Neural cell (in vitro differentiated cells): ENCODE data around the gene PAFAH2. TPM values are rescaled to one million over a fixed set of nuclear protein-coding genes. Genes with fewer than 3 reads are reported as not detected.

Source experiments
- H2AFZ ChIP-seq: fragments of 200-600, 300-800 bp; sonication (generic), shearing (Covaris generic); 2 replicates; pipeline ENCODE4 v1.6.0; 2014; ENCODE audit warnings: low read depth, mild to moderate bottlenecking, antibody characterized with exemption, low read length, moderate library complexity
- H3F3A ChIP-seq: fragments of 200-600 bp; shearing (Covaris generic); 2 replicates; pipeline ENCODE4 v1.6.1; 2016; ENCODE audit warnings: mild to moderate bottlenecking, moderate library complexity, mixed read lengths, antibody characterized with exemption, low read length; ENCODE audit not compliant: insufficient read depth, poor library complexity, severe bottlenecking
- H3K27ac ChIP-seq: fragments of 200-600, 300-800 bp; sonication (generic), shearing (Covaris generic); 2 replicates; pipeline ENCODE4 v1.5.1; 2014; ENCODE audit warnings: mild to moderate bottlenecking, low read length, moderate library complexity
- H3K27me3 ChIP-seq: fragments of 300-800, 200-600 bp; sonication (generic), shearing (Covaris generic); 2 replicates; pipeline ENCODE4 v1.6.0; 2014; ENCODE audit warnings: mild to moderate bottlenecking, low read depth, low read length, moderate library complexity; ENCODE audit not compliant: insufficient read depth
- H3K36me3 ChIP-seq: fragments of 300-800, 200-600 bp; sonication (generic), shearing (Covaris generic); 2 replicates; pipeline ENCODE4 v1.5.1; 2014; ENCODE audit warnings: mild to moderate bottlenecking, antibody characterized with exemption, low read length, moderate library complexity; ENCODE audit not compliant: insufficient read depth
- H3K4me2 ChIP-seq: fragments of 300-800, 200-600 bp; sonication (generic), shearing (Covaris generic); 2 replicates; pipeline ENCODE4 v1.6.0; 2014; ENCODE audit warnings: mild to moderate bottlenecking, low read length
- H3K4me3 ChIP-seq: fragments of 300-800, 200-600 bp; sonication (generic), shearing (Covaris generic); 2 replicates; pipeline ENCODE4 v1.5.1; 2014; ENCODE audit warnings: mild to moderate bottlenecking, low read length, moderate library complexity
- H3K79me2 ChIP-seq: fragments of 200-600 bp; shearing (Covaris generic); replicated peaks from 2 replicates; pipeline ENCODE4 v1.6.0; 2014; ENCODE audit warnings: mild to moderate bottlenecking, low read length, moderate library complexity; ENCODE audit not compliant: insufficient read depth
- H3K9ac ChIP-seq: fragments of 300-800, 200-600 bp; sonication (generic), shearing (Covaris generic); 2 replicates; pipeline ENCODE4 v1.6.1; 2016; ENCODE audit warnings: mild to moderate bottlenecking, low read length, mixed read lengths
- H3K9me2 ChIP-seq: fragments of 200-600 bp; shearing (Covaris generic); 2 replicates; pipeline ENCODE4 v1.6.1; 2016; ENCODE audit warnings: mild to moderate bottlenecking, low read length, mixed read lengths; ENCODE audit not compliant: insufficient read depth
- H3K9me3 ChIP-seq: fragments of 200-600, 300-800 bp; sonication (generic), shearing (Covaris generic); 2 replicates; pipeline ENCODE4 v1.6.1; 2016; ENCODE audit warnings: mild to moderate bottlenecking, mixed run types, low read length, moderate library complexity, mixed read lengths
- H4K20me1 ChIP-seq: fragments of 200-600 bp; shearing (Covaris generic); 2 replicates; pipeline ENCODE4 v1.6.1; 2016; ENCODE audit warnings: mild to moderate bottlenecking, mixed run types; ENCODE audit not compliant: insufficient read depth
- CTCF ChIP-seq: fragments of 450-650 bp; IDR thresholded peaks from 2 replicates; pipeline ENCODE4 v1.5.1; 2014; ENCODE audit warnings: antibody characterized with exemption, mild to moderate bottlenecking, moderate library complexity; ENCODE audit not compliant: poor library complexity, severe bottlenecking
- EP300 ChIP-seq: fragments of 450-650 bp; conservative IDR thresholded peaks from 2 replicates; pipeline ENCODE4 v1.6.1; 2014; ENCODE audit warnings: antibody characterized with exemption, mild to moderate bottlenecking, moderate library complexity; ENCODE audit not compliant: poor library complexity, severe bottlenecking
- EZH2 ChIP-seq: fragments of 200-600, 300-800 bp; shearing (Covaris generic), sonication (generic); IDR thresholded peaks from 2 replicates; pipeline ENCODE4 v1.6.1; 2014; ENCODE audit warnings: antibody characterized with exemption, low read length, borderline replicate concordance, mild to moderate bottlenecking; ENCODE audit not compliant: insufficient read depth, poor library complexity, severe bottlenecking
- MXI1 ChIP-seq: fragments of 450-650 bp; conservative IDR thresholded peaks from 2 replicates; pipeline ENCODE4 v1.6.1; 2014; ENCODE audit warnings: antibody characterized with exemption, mild to moderate bottlenecking; ENCODE audit not compliant: poor library complexity, severe bottlenecking
- POLR2AphosphoS5 ChIP-seq: IDR thresholded peaks from 2 replicates; pipeline ENCODE4 v1.6.1; 2012
- RAD21 ChIP-seq: fragments of 450-650 bp; conservative IDR thresholded peaks from 2 replicates; pipeline ENCODE4 v1.6.1; 2014; ENCODE audit warnings: antibody characterized with exemption, mild to moderate bottlenecking, moderate library complexity
- REST ChIP-seq: IDR thresholded peaks from 2 replicates; pipeline ENCODE4 v1.6.1; 2012; ENCODE audit warnings: borderline replicate concordance
- SMC3 ChIP-seq: fragments of 450-650 bp; conservative IDR thresholded peaks from 2 replicates; pipeline ENCODE4 v1.6.1; 2014; ENCODE audit warnings: antibody characterized with exemption, mild to moderate bottlenecking, moderate library complexity; ENCODE audit not compliant: poor library complexity
- TAF1 ChIP-seq: IDR thresholded peaks from 2 replicates; pipeline ENCODE4 v1.6.1; 2012; ENCODE audit warnings: low read depth
- polyA plus RNA-seq: library from polyadenylated mRNA; depleted of rRNA; stranded (reverse); fragments of >200 nt; gene quantifications from 2 replicates; pipeline ENCODE4 v1.2.3, GENCODE V29; 2014

Gene PAFAH2
- polyA plus RNA-seq, 1 donor from 2014 or later, result 7.9 TPM

- H3K27ac ChIP-seq, result no peak overlapping the region
Measured at GRCh38 chr1:25916460-25916859, 81.4 kb downstream of the PAFAH2 start.

More at GRCh38 chr1:25916460-25916859, 81.4 kb downstream of the PAFAH2 start:
- Histone ChIP-seq H3K36me3 (no peaks in the 10 kb centered on the region), H3K9me3 (no peaks in the 10 kb centered on the region), H3K4me2 (no peak overlapping the region), H4K20me1 (no peaks in the 10 kb centered on the region), H3F3A (no peaks in the 10 kb centered on the region), H3K9me2 (no peaks in the 10 kb centered on the region), H3K27me3 (no peaks in the 10 kb centered on the region), H3K9ac (no peak overlapping the region), H3K4me3 (no peak overlapping the region), H3K79me2 (no peaks in the 10 kb centered on the region), H2AFZ (no peak overlapping the region)
- TF ChIP-seq REST (no peak), EZH2 (no peak), SMC3 (no peak), TAF1 (no peak), POLR2AphosphoS5 (no peak), RAD21 (no peak), CTCF (no peak), EP300 (no peak), MXI1 (no peak)
